Right lobe of liver (tissue), 4 donors: ENCODE results near the gene ZNF530.

ENCODE experiments used
- CTCF ChIP-seq, 4 donors: fragments of 200-600 bp in 3 of 4; fragments of 450-650 bp in 1 of 4; IDR thresholded peaks; one replicate each; pipeline versions ENCODE4 v1.5.1 to v1.8.0; 2016 to 2022; ENCODE audit warnings: antibody characterized with exemption in 4 of 4, mild to moderate bottlenecking in 2 of 4
- POLR2A ChIP-seq: fragments of 450-650 bp; IDR thresholded peaks from one replicate; pipeline ENCODE4 v1.6.1; 2017; ENCODE audit warnings: antibody characterized with exemption, mild to moderate bottlenecking
- donor health status: DM: no; HTN: no; CAD: no.
- donor health status: DM: no; HTN: no; CAD: no.
- donor health status: DM: no; HTN: yes; CAD: no.

GRCh38 chr19:57558525-57558924 lies 41.2 kb upstream of the ZNF530 start:
- no peak for TF ChIP-seq CTCF (IDR thresholded peaks at IDR 0.05)
- no peak for TF ChIP-seq POLR2A
